ENCODE measurements around the gene KIF11. TPM values are rescaled to one million over a fixed set of nuclear protein-coding genes. Genes with fewer than 3 reads are reported as not detected.
A peak's percentile ranks its signal among the peaks of the same experiment; 100 is the strongest.

KIF11 gene
- total and polyA plus RNA-seq, 2 donors (not counting 3 experiments of a cell fraction or from before 2014, with no cell fraction given): 7.3 to 42.6 TPM

GRCh38 chr10:92640107-92640506 is 47.2 kb downstream of the KIF11 start:
- DNase-seq (ENCODE audit: low read depth, low spot score) (peak; percentile 92), FAIRE-seq (peak; percentile 92)
- ChIA-PET CTCF (interaction anchor here (2.5 kb wide), 1 partner anchor 123 kb away, joined by 16 read pairs; no protein-coding TSS in a partner anchor), POLR2A (interaction anchor here (1.1 kb wide), 1 partner anchor 49 kb away, joined by 3 read pairs; the partner anchor contains the start of gene HHEX)
- no peak overlapping the region for H2AFZ ChIP-seq (ENCODE audit: low read depth, low read length)
- H3K4me3 ChIP-seq (replicated peaks in 1 of 3; ENCODE audit: insufficient read depth in 1 of 3, low read depth in 1 of 3, low read length in 3 of 3): no peak overlapping the region
- TF ChIP-seq MAX (IDR thresholded peaks at IDR 0.05; ENCODE audit: insufficient read depth, insufficient read length) (no peak), POLR2A (IDR thresholded peaks at IDR 0.05; ENCODE audit: low read depth, low read length) (peak; percentile 26), JUN (IDR thresholded peaks at IDR 0.05; ENCODE audit: borderline replicate concordance, insufficient read depth, insufficient read length, low read depth) (peak; percentile 89), POLR2AphosphoS5 (IDR thresholded peaks at IDR 0.05; ENCODE audit: insufficient read depth, low read depth, low read length) (peak; percentile 56), FOS (IDR thresholded peaks at IDR 0.05; ENCODE audit: borderline replicate concordance, insufficient read depth, low read length) (peak; percentile 74)
- no peak overlapping the region for H3K9ac ChIP-seq (replicated peaks; ENCODE audit: extremely low read depth, insufficient read depth, low read length)
- no peaks in the 10 kb centered on the region for H3K9me3 ChIP-seq (replicated peaks; ENCODE audit: control insufficient read depth, insufficient read depth, low read length)
- H3K79me2 ChIP-seq (ENCODE audit: control insufficient read depth, insufficient read depth, low read length): peaks cover 11% of the 10 kb centered on the region
- H3K27me3 ChIP-seq (ENCODE audit: control insufficient read depth in 2 of 2, insufficient read depth in 2 of 2, low read length in 2 of 2): no peaks in the 10 kb centered on the region
- H3K27ac ChIP-seq (ENCODE audit: insufficient read depth, low read depth, low read length): peak overlapping the region; percentile 48
- peak overlapping the region; percentile 28 for H3K4me2 ChIP-seq (ENCODE audit: insufficient read depth, low read length)
- peaks cover 18% of the 10 kb centered on the region for H3K4me1 ChIP-seq (ENCODE audit: control insufficient read depth, extremely low read depth, insufficient read depth, low read length)
- no peaks in the 10 kb centered on the region for H4K20me1 ChIP-seq (replicated peaks; ENCODE audit: control insufficient read depth, extremely low read depth, insufficient read depth, low read length)
- H3K36me3 ChIP-seq (ENCODE audit: control insufficient read depth in 2 of 2, extremely low read depth in 1 of 2, insufficient read depth in 2 of 2, low read length in 2 of 2): peaks cover 0 to 1% of the 10 kb centered on the region in 2 experiments
- dilution Hi-C loops (cut with MboI; ENCODE audit: extremely low pct_ligation_motif_present, low sequenced_read_pairs) (no loop called here), intact Hi-C loops (cut with micrococcal nuclease) (loop anchor here (2.0 kb wide), 2 partner anchors 47 to 177 kb away; partner anchors contain the start of gene KIF11)
- BruUV-seq (replicated peaks): no TSS peak
- H3K9me1 ChIP-seq (replicated peaks; ENCODE audit: control insufficient read depth, extremely low read depth, insufficient read depth, low read length): no peaks in the 10 kb centered on the region

- no peak for DNase-seq (ENCODE audit: low read depth, low spot score)
- no peak overlapping the region for H3K4me3 ChIP-seq (replicated peaks in 1 of 3; ENCODE audit: insufficient read depth in 1 of 3, low read depth in 1 of 3, low read length in 3 of 3)
- H3K79me2 ChIP-seq (ENCODE audit: control insufficient read depth, insufficient read depth, low read length): peaks cover 11% of the 10 kb centered on the region
- peaks cover 18% of the 10 kb centered on the region for H3K4me1 ChIP-seq (ENCODE audit: control insufficient read depth, extremely low read depth, insufficient read depth, low read length)
- ChIA-PET POLR2A (no interaction called here), CTCF (interaction anchor here (0.8 kb wide), 1 partner anchor 51 kb away, joined by 3 read pairs; no protein-coding TSS in a partner anchor)
- H3K27ac ChIP-seq (ENCODE audit: insufficient read depth, low read depth, low read length): no peak overlapping the region
- H4K20me1 ChIP-seq (replicated peaks; ENCODE audit: control insufficient read depth, extremely low read depth, insufficient read depth, low read length): no peaks in the 10 kb centered on the region
- FAIRE-seq: no peak
- intact Hi-C loops (cut with micrococcal nuclease): loop anchor here (2.0 kb wide), 2 partner anchors 49 to 175 kb away; partner anchors contain the start of gene KIF11
- TF ChIP-seq POLR2AphosphoS5 (IDR thresholded peaks at IDR 0.05; ENCODE audit: insufficient read depth, low read depth, low read length) (no peak), MAX (IDR thresholded peaks at IDR 0.05; ENCODE audit: insufficient read depth, insufficient read length) (no peak), FOS (IDR thresholded peaks at IDR 0.05; ENCODE audit: borderline replicate concordance, insufficient read depth, low read length) (no peak), CTCF (IDR thresholded peaks at IDR 0.05; ENCODE audit: extremely low read depth in 1 of 2, insufficient read depth in 1 of 2, low read depth in 1 of 2, low read length in 2 of 2) (no peak), POLR2A (IDR thresholded peaks at IDR 0.05; ENCODE audit: low read depth, low read length) (no peak), MYC (IDR thresholded peaks at IDR 0.05; ENCODE audit: low read depth, low read length) (no peak), EZH2 (IDR thresholded peaks at IDR 0.05; ENCODE audit: borderline replicate concordance, low read depth, low read length, severe bottlenecking) (no peak), JUN (IDR thresholded peaks at IDR 0.05; ENCODE audit: borderline replicate concordance, insufficient read depth, insufficient read length, low read depth) (no peak), GATA2 (IDR thresholded peaks at IDR 0.05; ENCODE audit: insufficient read depth, insufficient read length, low read depth, low read length) (no peak)
- no peak overlapping the region for H3K4me2 ChIP-seq (ENCODE audit: insufficient read depth, low read length)
- peaks cover 0 to 6% of the 10 kb centered on the region in 2 experiments for H3K36me3 ChIP-seq (ENCODE audit: control insufficient read depth in 2 of 2, extremely low read depth in 1 of 2, insufficient read depth in 2 of 2, low read length in 2 of 2)
- H3K9me3 ChIP-seq (replicated peaks; ENCODE audit: control insufficient read depth, insufficient read depth, low read length): no peaks in the 10 kb centered on the region
- dilution Hi-C loops (cut with MboI; ENCODE audit: extremely low pct_ligation_motif_present, low sequenced_read_pairs): no loop called here
- no peaks in the 10 kb centered on the region for H3K9me1 ChIP-seq (replicated peaks; ENCODE audit: control insufficient read depth, extremely low read depth, insufficient read depth, low read length)
- no peaks in the 10 kb centered on the region for H3K27me3 ChIP-seq (ENCODE audit: control insufficient read depth in 2 of 2, insufficient read depth in 2 of 2, low read length in 2 of 2)
- H2AFZ ChIP-seq (ENCODE audit: low read depth, low read length): no peak overlapping the region
- BruUV-seq (replicated peaks): no TSS peak
- no peak overlapping the region for H3K9ac ChIP-seq (replicated peaks; ENCODE audit: extremely low read depth, insufficient read depth, low read length)
Measured at GRCh38 chr10:92641492-92641891, 48.6 kb downstream of the KIF11 start.

All from endothelial cell of umbilical vein (primary cell).